ENCODE measurements around the gene PDCD1LG2.

- no peak for TF ChIP-seq CTCF (IDR thresholded peaks at IDR 0.05)
- TF ChIP-seq EP300 (IDR thresholded peaks at IDR 0.05; ENCODE audit: low read depth) = no peak
- no peak for TF ChIP-seq POLR2AphosphoS5 (IDR thresholded peaks at IDR 0.05)
- no peak for TF ChIP-seq POLR2A (IDR thresholded peaks at IDR 0.05)
These were observed 68.4 kb downstream of the PDCD1LG2 start for GRCh38 chr9:5578698-5579085.
